Measurements from ENCODE around the gene NLRP5.

DNA sequence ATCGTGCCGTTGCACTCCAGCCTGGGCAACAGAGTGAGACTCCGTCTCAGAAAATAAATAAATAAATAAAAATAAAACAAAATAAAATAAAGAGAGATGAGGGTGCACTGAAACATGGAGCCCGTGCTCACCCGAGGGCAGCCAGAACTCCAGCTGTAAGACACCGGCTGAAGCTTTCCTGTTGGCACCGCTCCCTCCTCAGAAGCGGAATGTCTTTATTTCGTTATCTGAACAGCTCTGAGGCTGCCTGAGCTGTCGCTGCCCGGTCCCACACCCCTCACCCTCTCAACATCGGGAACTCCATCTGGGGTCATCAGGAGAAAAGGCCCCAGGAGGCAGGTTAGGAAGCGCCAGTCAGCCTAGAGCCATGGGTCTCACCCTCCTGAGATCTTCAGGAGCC, 110.1 kb downstream of the NLRP5 start:
- TF ChIP-seq, protein P1, sequence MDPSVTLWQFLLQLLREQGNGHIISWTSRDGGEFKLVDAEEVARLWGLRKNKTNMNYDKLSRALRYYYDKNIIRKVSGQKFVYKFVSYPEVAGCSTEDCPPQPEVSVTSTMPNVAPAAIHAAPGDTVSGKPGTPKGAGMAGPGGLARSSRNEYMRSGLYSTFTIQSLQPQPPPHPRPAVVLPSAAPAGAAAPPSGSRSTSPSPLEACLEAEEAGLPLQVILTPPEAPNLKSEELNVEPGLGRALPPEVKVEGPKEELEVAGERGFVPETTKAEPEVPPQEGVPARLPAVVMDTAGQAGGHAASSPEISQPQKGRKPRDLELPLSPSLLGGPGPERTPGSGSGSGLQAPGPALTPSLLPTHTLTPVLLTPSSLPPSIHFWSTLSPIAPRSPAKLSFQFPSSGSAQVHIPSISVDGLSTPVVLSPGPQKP (IDR thresholded peaks at IDR 0.05; ENCODE audit: low read depth, low read length) = no peak
- TF ChIP-seq CHD2 (IDR thresholded peaks at IDR 0.05; ENCODE audit: low read length, partially characterized antibody) (no peak), EP300 (IDR thresholded peaks at IDR 0.05) (no peak), BHLHE40 (IDR thresholded peaks at IDR 0.05; ENCODE audit: low read depth, low read length) (no peak), POLR2A (IDR thresholded peaks at IDR 0.05; ENCODE audit: low read length) (no peak), HOXA7 (CRISPR knock-in tag; IDR thresholded peaks at IDR 0.05) (no peak), RNF2 (IDR thresholded peaks at IDR 0.05; ENCODE audit: borderline replicate concordance, low read depth) (no peak), CBX2 (IDR thresholded peaks at IDR 0.05; ENCODE audit: borderline replicate concordance, low read depth) (no peak), JUN (IDR thresholded peaks at IDR 0.05) (no peak), TP53 (CRISPR knock-in tag; IDR thresholded peaks at IDR 0.05) (no peak), RFX5 (IDR thresholded peaks at IDR 0.05) (no peak)
- TF ChIP-seq, protein P2, sequence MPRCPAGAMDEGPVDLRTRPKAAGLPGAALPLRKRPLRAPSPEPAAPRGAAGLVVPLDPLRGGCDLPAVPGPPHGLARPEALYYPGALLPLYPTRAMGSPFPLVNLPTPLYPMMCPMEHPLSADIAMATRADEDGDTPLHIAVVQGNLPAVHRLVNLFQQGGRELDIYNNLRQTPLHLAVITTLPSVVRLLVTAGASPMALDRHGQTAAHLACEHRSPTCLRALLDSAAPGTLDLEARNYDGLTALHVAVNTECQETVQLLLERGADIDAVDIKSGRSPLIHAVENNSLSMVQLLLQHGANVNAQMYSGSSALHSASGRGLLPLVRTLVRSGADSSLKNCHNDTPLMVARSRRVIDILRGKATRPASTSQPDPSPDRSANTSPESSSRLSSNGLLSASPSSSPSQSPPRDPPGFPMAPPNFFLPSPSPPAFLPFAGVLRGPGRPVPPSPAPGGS (IDR thresholded peaks at IDR 0.05) = no peak
- TF ChIP-seq, protein P3, sequence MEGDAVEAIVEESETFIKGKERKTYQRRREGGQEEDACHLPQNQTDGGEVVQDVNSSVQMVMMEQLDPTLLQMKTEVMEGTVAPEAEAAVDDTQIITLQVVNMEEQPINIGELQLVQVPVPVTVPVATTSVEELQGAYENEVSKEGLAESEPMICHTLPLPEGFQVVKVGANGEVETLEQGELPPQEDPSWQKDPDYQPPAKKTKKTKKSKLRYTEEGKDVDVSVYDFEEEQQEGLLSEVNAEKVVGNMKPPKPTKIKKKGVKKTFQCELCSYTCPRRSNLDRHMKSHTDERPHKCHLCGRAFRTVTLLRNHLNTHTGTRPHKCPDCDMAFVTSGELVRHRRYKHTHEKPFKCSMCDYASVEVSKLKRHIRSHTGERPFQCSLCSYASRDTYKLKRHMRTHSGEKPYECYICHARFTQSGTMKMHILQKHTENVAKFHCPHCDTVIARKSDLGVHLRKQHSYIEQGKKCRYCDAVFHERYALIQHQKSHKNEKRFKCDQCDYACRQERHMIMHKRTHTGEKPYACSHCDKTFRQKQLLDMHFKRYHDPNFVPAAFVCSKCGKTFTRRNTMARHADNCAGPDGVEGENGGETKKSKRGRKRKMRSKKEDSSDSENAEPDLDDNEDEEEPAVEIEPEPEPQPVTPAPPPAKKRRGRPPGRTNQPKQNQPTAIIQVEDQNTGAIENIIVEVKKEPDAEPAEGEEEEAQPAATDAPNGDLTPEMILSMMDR (IDR thresholded peaks at IDR 0.05) = no peak
